Testis (tissue), 3 donors: ENCODE data around the gene FERMT3. TPM values are rescaled to one million over a fixed set of nuclear protein-coding genes. Genes with fewer than 3 reads are reported as not detected.

ENCODE experiments used
- DNase-seq: peaks from one replicate; pipeline ENCODE4 v3.0.0-alpha.2; 2019
- H3K27ac ChIP-seq, 2 donors: fragments of 200-600 bp; sonication (generic); one replicate each; pipeline ENCODE4 v1.5.1; 2019
- H3K27me3 ChIP-seq: fragments of 200-600 bp; sonication (generic); one replicate; pipeline ENCODE4 v1.5.1; 2019
- H3K36me3 ChIP-seq: fragments of 200-600 bp; sonication (generic); one replicate; pipeline ENCODE4 v1.5.1; 2017; ENCODE audit warnings: low read depth; ENCODE audit errors: missing control alignments
- H3K4me1 ChIP-seq: fragments of 200-600 bp; sonication (generic); one replicate; pipeline ENCODE4 v1.5.1; 2019
- H3K4me3 ChIP-seq, 2 donors: fragments of 200-600 bp; sonication (generic); one replicate each; pipeline ENCODE4 v1.5.1; 2017 to 2019
- H3K9me3 ChIP-seq: fragments of 200-600 bp; sonication (generic); one replicate; pipeline ENCODE4 v1.5.1; 2017
- POLR2A ChIP-seq: fragments of 450-650 bp; IDR thresholded peaks from one replicate; pipeline ENCODE4 v1.6.1; 2017; ENCODE audit warnings: antibody characterized with exemption, mild to moderate bottlenecking, moderate library complexity
- WGBS, 2 donors: methylation state at CpG; one replicate each; pipeline ENCODE4 v1.1.5; 2018; 5-methylcytosine and 5-hydroxymethylcytosine counted together
- intact Hi-C: fragments of 100-400 bp; cut with DNase I; formaldehyde crosslinking; loops from one replicate; pipeline ENCODE4 v1.15.1; 2023; ENCODE audit warnings: low total_unique reads
- polyA plus RNA-seq: library from polyadenylated mRNA; stranded (reverse); fragments of 350-450 nt; fragmentation: Illumina TruSeq; extraction: RNeasy Lipid Tissue Mini Kit (QIAGEN cat#74804); gene quantifications from one replicate; pipeline ENCODE4 v1.2.3, GENCODE V29; 2014; ENCODE audit warnings: low read depth, low replicate concordance; ENCODE audit not compliant: insufficient read depth
- total RNA-seq, 2 donors: library from RNA; depleted of rRNA; stranded (reverse); fragments of >200 nt; gene quantifications; one replicate each; pipeline ENCODE4 v1.2.3, GENCODE V29; 2016
- TF ChIP-seq, protein P1 (sequence below), 3 experiments: fragments of 450-650 bp in 2 of 3; fragments of 200-600 bp in 1 of 3; sonication (generic) in 1 of 3; IDR thresholded peaks; one replicate each; pipeline ENCODE4 v1.5.1; 2016 to 2019; ENCODE audit warnings: antibody characterized with exemption in 3 of 3, mild to moderate bottlenecking in 2 of 3, moderate library complexity in 1 of 3

Gene FERMT3
- total and polyA plus RNA-seq, 3 donors from 2014 or later = 7.2 to 10.9 (median 8.2) TPM

GRCh38 chr11:64268025-64268892 lies 61.7 kb downstream of the FERMT3 start:
- H3K36me3 ChIP-seq = no peaks in the 10 kb centered on the region
- H3K27me3 ChIP-seq = no peaks in the 10 kb centered on the region
- 20 to 24% methylated on average over 16 to 23 of the region's 23 CpGs for WGBS, 2 donors
- H3K4me1 ChIP-seq = peaks cover 43% of the 10 kb centered on the region
- no peak for TF ChIP-seq POLR2A
- TF ChIP-seq, protein P1, sequence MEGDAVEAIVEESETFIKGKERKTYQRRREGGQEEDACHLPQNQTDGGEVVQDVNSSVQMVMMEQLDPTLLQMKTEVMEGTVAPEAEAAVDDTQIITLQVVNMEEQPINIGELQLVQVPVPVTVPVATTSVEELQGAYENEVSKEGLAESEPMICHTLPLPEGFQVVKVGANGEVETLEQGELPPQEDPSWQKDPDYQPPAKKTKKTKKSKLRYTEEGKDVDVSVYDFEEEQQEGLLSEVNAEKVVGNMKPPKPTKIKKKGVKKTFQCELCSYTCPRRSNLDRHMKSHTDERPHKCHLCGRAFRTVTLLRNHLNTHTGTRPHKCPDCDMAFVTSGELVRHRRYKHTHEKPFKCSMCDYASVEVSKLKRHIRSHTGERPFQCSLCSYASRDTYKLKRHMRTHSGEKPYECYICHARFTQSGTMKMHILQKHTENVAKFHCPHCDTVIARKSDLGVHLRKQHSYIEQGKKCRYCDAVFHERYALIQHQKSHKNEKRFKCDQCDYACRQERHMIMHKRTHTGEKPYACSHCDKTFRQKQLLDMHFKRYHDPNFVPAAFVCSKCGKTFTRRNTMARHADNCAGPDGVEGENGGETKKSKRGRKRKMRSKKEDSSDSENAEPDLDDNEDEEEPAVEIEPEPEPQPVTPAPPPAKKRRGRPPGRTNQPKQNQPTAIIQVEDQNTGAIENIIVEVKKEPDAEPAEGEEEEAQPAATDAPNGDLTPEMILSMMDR (IDR thresholded peaks at IDR 0.05) = no peak
- peak overlapping the region; percentile 86 to 94 for H3K27ac ChIP-seq
- DNase-seq = peak; percentile 94
- intact Hi-C loops = no loop called here
- no peaks in the 10 kb centered on the region for H3K9me3 ChIP-seq
- H3K4me3 ChIP-seq = peak overlapping the region in 1 of 2 donors; percentile 67

GRCh38 chr11:64268893-64269539 lies 62.5 kb downstream of the FERMT3 start:
- Histone ChIP-seq H3K27ac (peak overlapping the region; percentile 86 to 94), H3K36me3 (no peaks in the 10 kb centered on the region), H3K9me3 (no peaks in the 10 kb centered on the region), H3K27me3 (no peaks in the 10 kb centered on the region), H3K4me3 (peak overlapping the region; percentile 62 to 67), H3K4me1 (peaks cover 42% of the 10 kb centered on the region)
- WGBS, 2 donors = 0 to 1% methylated on average over 6 to 34 of the region's 34 CpGs
- intact Hi-C loops = no loop called here
- DNase-seq = peak; percentile 51
- TF ChIP-seq POLR2A = no peak
- TF ChIP-seq, protein P1 (IDR thresholded peaks at IDR 0.05) = no peak

DNA sequence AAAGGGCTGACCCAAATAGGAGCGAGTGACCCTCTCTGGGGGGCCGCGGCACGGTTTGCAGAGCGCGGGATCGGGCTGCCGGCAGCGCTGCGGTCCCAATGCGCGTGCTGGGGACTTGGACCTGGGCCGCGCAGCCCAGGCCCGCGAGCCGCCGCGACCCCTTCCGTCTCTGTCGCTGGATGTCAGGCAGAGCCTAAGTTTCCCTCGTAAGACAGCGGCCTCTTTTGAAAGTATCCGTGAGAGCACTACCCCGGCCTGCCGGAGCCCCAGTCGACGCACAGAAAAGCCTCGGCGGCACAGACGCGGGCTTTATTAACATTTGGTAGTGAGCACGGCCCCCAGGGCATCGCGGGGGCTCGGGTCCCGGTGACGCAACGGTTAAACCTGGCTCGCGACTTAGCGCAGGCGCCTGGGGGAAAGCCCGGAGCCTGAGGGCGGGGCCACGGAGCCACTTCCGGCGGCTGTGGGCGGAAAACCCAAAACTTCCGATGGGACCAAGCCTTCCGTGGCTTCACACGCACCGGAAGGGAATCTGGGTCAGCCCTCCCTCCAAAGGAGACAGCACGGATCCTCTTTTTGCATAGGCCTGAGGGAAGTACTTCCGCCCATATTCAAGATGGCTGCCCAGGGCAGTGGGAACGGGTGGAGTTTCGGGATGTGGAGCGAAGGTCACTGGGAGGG lies 63.2 kb downstream of the FERMT3 start:
- intact Hi-C loops = no loop called here
- DNase-seq = peak; percentile 99
- TF ChIP-seq, protein P1 (IDR thresholded peaks at IDR 0.05) = peak in 1 of 3 experiments; percentile 9
- no peak for TF ChIP-seq POLR2A
- Histone ChIP-seq H3K27ac (peak overlapping the region; percentile 91 to 94), H3K4me1 (peaks cover 36% of the 10 kb centered on the region), H3K36me3 (no peaks in the 10 kb centered on the region), H3K4me3 (peak overlapping the region; percentile 62 to 67), H3K9me3 (no peaks in the 10 kb centered on the region), H3K27me3 (no peaks in the 10 kb centered on the region)
- WGBS, 2 donors = 0% methylated on average over 6 to 37 of the region's 58 CpGs

Other genes starting within 250 kb of the FERMT3 start
- gene COX8A, start 232.1 kb upstream of the FERMT3 start, total RNA-seq = 100 to 1,000 TPM; 438 to 536 TPM
- gene COX8A, start 232.1 kb upstream of the FERMT3 start, polyA plus RNA-seq = 212 TPM
- gene OTUB1, start 220.3 kb upstream of the FERMT3 start, total RNA-seq = 100 to 1,000 TPM; 121 to 145 TPM
- gene OTUB1, start 220.3 kb upstream of the FERMT3 start, polyA plus RNA-seq = 115 TPM
- under 1 TPM; 0.74 to 0.79 TPM for gene FLRT1, start 170.8 kb upstream of the FERMT3 start, total RNA-seq
- gene FLRT1, start 170.8 kb upstream of the FERMT3 start, polyA plus RNA-seq = 0.67 TPM
- gene MACROD1, start 40.6 kb upstream of the FERMT3 start, total RNA-seq = 10 to 100 TPM; 13.3 to 15.3 TPM
- 14.1 TPM for gene MACROD1, start 40.6 kb upstream of the FERMT3 start, polyA plus RNA-seq
- gene STIP1, start 20.6 kb upstream of the FERMT3 start, total RNA-seq = 100 to 1,000 TPM; 221 to 247 TPM
- 267 TPM for gene STIP1, start 20.6 kb upstream of the FERMT3 start, polyA plus RNA-seq
- gene TRPT1, start 19.5 kb downstream of the FERMT3 start, total RNA-seq = 10 to 100 TPM; 56.5 to 65.4 TPM
- gene TRPT1, start 19.5 kb downstream of the FERMT3 start, polyA plus RNA-seq = 93.7 TPM
- gene NUDT22, start 19.6 kb downstream of the FERMT3 start, total RNA-seq = 10 to 100 TPM; 50.9 to 52.7 TPM
- 19.0 TPM for gene NUDT22, start 19.6 kb downstream of the FERMT3 start, polyA plus RNA-seq
- gene DNAJC4, start 23.8 kb downstream of the FERMT3 start, total RNA-seq = 100 to 1,000 TPM; 105 to 254 TPM
- gene DNAJC4, start 23.8 kb downstream of the FERMT3 start, polyA plus RNA-seq = 303 TPM
- gene VEGFB, start 27.9 kb downstream of the FERMT3 start, total RNA-seq = 10 to 100 TPM; 19.1 to 47.8 TPM
- gene VEGFB, start 27.9 kb downstream of the FERMT3 start, polyA plus RNA-seq = 57.3 TPM
- 100 to 1,000 TPM; 151 to 159 TPM for gene FKBP2, start 34.4 kb downstream of the FERMT3 start, total RNA-seq
- 159 TPM for gene FKBP2, start 34.4 kb downstream of the FERMT3 start, polyA plus RNA-seq
- 10 to 100 TPM; 53.4 to 67.3 TPM for gene PPP1R14B, start 40.2 kb downstream of the FERMT3 start, total RNA-seq
- gene PPP1R14B, start 40.2 kb downstream of the FERMT3 start, polyA plus RNA-seq = 72.0 TPM
- gene PLCB3, start 44.8 kb downstream of the FERMT3 start, total RNA-seq = 10 to 100 TPM; 29.6 to 45.4 TPM
- gene PLCB3, start 44.8 kb downstream of the FERMT3 start, polyA plus RNA-seq = 14.2 TPM
- gene BAD, start 77.9 kb downstream of the FERMT3 start, total RNA-seq = 100 to 1,000 TPM in 1 of 2 donors, 10 to 100 TPM in 1; 88.7 to 110 TPM
- 85.2 TPM for gene BAD, start 77.9 kb downstream of the FERMT3 start, polyA plus RNA-seq
- 100 to 1,000 TPM; 204 to 230 TPM for gene GPR137, start 79.1 kb downstream of the FERMT3 start, total RNA-seq
- 390 TPM for gene GPR137, start 79.1 kb downstream of the FERMT3 start, polyA plus RNA-seq
- under 1 TPM in 1 of 2 donors, not detected in 1; 0.24 TPM for gene KCNK4, start 84.6 kb downstream of the FERMT3 start, total RNA-seq
- gene KCNK4, start 84.6 kb downstream of the FERMT3 start, polyA plus RNA-seq = not detected
- 100 to 1,000 TPM; 278 to 484 TPM for gene CATSPERZ, start 93.6 kb downstream of the FERMT3 start, total RNA-seq
- gene CATSPERZ, start 93.6 kb downstream of the FERMT3 start, polyA plus RNA-seq = 1,116 TPM
- gene ESRRA, start 98.8 kb downstream of the FERMT3 start, total RNA-seq = 10 to 100 TPM; 19.3 to 22.0 TPM
- gene ESRRA, start 98.8 kb downstream of the FERMT3 start, polyA plus RNA-seq = 13.7 TPM
- 100 to 1,000 TPM; 303 to 340 TPM for gene TRMT112, start 110.8 kb downstream of the FERMT3 start, total RNA-seq
- 275 TPM for gene TRMT112, start 110.8 kb downstream of the FERMT3 start, polyA plus RNA-seq
- gene PRDX5, start 111.4 kb downstream of the FERMT3 start, total RNA-seq = 100 to 1,000 TPM; 189 to 271 TPM
- gene PRDX5, start 111.4 kb downstream of the FERMT3 start, polyA plus RNA-seq = 287 TPM
- 10 to 100 TPM; 16.6 to 23.5 TPM for gene CCDC88B, start 133.5 kb downstream of the FERMT3 start, total RNA-seq
- 28.5 TPM for gene CCDC88B, start 133.5 kb downstream of the FERMT3 start, polyA plus RNA-seq
- 10 to 100 TPM; 15.6 TPM for gene RPS6KA4, start 152.4 kb downstream of the FERMT3 start, total RNA-seq
- 9.2 TPM for gene RPS6KA4, start 152.4 kb downstream of the FERMT3 start, polyA plus RNA-seq